ENCODE data around the gene PCNT.
A peak's percentile ranks its signal among the peaks of the same experiment; 100 is the strongest.
"Not testable (repeated sequence)": the region's sequence is repeated elsewhere in the genome, so short reads cannot be mapped to it uniquely, and the experiment has no call there.

PCNT gene

DNA sequence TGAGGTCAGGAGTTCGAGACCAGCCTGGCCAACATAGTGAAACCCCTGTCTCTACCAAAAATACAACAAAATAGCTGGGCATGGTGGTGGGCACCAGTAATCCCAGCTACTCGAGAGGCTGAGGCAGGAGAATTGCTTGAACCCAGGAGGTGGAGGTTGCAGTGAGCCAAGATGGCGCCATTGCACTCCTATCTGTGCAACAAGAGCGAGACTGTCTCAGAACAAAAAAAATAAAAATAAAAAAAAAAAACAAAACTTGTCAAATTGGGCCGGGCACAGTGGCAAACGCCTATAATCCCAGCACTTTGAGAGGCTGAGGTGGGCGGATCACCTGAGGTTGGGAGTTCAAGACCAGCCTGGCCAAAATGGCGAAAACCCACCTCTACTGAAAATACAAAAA, 13.7 kb upstream of the PCNT start:
- not testable (repeated sequence) for DNase-seq

DNA sequence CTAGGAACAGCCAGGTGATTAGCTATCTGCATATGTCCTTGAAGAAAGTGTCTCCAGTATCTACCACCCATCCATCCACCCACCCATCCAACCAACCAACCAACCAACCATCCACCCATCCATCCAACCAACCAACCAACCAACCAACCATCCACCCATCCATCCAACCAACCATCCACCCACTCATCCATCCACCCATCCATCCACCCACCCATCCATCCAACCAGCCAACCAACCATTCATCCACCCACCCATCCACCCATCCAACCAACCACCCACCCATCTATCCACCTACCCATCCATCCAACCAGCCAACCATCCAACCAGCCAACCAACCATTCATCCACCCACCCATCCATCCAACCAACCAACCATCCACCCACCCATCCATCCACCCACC, 12.4 kb upstream of the PCNT start:
- no peak for DNase-seq

DNA sequence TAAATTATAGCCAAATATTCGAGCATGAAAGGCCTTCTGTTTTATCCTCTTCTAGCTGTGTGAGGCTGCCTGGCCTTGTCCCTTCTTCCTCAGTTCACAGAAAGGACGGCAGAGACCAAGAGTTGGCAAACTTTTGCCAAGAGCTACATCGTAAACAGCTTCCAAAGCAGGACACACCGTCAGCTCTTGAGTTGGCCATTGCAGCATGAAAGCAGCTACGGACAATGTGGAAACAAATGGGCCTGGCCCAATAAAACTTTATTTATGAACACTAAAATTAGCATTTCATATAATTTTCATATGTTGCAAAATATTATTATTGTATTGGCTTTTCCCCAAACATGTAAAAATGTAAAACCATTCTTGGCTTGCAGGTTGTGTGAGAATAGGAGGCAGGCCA, 11.0 kb upstream of the PCNT start:
- DNase-seq, result no peak

DNA sequence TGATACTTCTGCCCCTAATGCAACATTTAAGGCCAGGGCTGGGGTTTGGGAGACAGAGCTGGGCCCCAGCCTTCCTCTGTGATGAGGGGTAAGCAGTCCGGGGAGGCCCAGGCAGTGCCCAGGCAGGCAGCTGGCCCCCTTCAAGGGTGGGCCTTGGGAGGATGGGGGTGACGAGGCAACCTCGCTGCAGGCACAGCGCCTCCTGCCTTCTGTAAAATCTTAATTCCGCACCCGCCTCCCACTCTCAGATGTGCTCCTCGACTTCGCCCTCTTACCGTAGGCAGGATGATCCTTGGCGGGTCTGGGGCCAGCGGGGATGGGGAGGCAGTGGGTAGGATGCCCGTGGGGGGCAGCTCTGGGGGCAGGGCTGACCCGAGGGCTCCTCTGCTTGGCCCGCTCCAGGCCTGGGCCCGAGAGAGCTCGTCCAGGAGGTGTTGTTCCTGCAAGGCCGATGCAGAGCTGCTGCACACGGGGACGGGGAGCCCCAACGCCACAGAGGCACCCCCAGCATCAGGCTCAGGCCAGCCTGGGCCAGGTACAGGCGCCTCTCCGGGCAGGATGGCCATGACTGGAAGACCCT, 9.4 kb upstream of the PCNT start:
- DNase-seq, result no peak

DNA sequence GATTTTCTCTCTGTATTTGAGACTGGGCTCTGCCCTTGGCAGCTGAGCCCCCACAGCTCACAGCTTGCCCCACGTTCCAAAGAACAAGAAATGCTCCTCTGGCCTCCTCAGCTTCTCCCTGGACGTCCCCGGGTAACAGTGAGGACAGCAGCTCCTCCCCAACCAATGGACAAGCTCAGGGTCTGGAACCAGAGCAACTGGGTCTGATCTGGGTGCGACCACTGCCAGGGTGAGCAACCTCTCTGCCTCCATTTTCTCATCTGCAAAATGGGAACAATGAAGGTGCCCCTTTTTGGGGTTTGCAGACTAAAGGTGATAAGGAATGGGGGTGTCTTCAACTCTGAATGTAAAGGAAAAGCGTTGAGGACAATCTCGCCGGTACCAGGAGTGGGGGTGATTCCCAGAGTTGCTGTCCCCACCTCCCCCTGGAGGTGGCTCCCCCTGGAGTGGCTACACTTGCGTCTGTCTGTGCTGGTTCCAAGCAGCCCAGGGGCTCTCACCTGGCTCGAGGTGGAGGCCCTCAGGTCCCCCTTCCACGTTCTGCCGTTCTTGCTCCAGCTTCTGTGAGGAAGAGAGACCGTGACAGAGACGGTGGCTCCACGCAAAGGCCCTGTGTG, 7.1 kb upstream of the PCNT start:
- no peak for DNase-seq

DNA sequence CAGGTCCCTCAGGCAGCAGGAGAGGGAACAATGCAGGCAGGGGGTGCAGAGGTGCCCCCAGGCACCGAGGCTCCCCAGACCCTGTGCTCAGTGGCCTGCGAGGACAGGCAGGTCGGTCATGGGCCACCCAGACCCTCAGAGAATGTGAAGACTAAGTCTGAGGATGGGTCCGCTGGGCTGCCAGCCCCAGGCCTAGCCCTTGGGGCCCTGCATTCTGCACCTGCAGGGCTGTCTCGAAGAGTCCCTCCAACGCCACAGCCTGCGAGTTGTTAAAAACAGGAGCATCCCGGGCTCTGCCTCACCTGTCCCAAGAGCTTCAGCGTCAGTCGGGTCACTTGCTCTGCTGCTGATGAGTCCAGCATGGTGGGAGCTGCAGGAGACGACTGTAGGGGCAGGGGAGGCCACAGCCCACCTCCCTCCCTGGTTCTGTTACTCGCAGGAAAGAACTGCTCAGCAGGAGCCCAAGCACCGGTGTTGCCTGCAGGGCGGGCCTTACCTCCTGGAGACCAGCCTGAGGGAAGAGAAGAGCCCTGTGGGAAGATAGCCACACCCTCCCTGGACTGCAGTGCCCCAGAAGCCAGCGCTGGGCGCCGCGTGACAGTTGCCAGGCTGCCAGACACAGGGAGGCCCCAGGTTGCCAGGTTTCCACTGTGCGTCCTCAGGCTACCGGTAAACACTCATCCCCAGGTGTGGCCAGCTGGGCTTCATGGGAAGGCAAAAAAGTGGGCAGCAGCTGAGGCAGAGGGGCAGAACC, 6.1 kb upstream of the PCNT start:
- DNase-seq, result no peak

DNA sequence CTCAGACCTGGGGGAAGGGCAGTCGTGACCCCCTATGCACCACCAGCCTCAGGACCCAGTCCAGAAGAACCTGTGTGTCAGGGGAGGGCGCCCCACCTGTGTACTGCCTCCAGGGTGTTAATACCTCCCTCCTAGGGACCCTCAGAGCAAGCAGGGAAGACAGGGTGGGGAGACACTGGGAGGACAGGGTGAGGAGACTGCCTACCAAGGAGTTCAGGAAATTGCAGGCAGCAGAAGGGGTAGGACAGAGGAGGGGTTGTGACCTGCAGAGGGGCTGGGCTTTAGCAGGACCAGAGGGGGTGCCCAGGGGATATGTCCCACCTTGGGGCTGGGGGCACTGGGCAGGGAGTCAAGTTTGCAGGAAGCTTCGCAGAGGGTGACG, 5.5 kb upstream of the PCNT start:
- no peak for DNase-seq

DNA sequence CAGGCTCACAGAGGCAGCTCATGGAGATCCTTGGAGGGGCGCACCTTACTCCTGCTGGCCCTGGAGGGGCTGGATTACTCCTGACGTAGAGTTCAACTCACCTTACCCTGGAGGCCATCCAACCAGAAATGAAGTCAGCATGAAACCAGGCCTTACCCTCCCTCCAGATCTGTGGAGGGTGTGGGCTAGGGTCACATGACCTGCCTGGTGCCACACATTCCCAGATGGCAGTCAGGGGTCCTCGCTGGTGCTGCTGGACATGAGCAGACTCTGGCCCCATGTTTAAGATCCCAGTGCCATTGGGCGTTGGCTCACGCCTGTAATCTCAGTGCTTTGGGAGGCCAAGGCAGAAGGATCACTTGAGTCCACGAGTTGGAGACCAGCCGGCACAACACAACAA, 4.8 kb upstream of the PCNT start:
- DNase-seq, result no peak

DNA sequence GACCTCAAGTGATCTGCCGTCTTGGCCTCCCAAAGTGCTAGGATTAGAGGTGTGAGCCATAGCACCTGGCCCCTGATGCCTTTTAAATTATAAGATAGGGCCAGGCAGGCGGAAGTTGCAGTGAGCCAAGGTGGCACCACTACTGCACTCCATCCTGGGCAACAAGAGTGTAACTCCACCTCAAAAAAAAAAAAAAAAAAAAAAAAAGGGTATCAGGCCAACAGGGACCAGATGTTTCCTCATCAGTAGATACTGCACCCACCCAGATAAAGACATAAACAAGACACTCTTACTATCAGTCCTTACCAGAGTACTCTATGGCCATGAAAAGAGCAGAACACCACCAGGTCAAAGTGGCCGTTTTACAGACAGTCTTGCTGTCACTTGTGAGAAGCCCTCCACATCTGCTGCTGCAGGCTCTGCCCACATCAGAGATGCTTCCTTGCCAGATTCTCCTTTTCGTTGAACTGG, 3.6 kb upstream of the PCNT start:
- DNase-seq, result no peak

DNA sequence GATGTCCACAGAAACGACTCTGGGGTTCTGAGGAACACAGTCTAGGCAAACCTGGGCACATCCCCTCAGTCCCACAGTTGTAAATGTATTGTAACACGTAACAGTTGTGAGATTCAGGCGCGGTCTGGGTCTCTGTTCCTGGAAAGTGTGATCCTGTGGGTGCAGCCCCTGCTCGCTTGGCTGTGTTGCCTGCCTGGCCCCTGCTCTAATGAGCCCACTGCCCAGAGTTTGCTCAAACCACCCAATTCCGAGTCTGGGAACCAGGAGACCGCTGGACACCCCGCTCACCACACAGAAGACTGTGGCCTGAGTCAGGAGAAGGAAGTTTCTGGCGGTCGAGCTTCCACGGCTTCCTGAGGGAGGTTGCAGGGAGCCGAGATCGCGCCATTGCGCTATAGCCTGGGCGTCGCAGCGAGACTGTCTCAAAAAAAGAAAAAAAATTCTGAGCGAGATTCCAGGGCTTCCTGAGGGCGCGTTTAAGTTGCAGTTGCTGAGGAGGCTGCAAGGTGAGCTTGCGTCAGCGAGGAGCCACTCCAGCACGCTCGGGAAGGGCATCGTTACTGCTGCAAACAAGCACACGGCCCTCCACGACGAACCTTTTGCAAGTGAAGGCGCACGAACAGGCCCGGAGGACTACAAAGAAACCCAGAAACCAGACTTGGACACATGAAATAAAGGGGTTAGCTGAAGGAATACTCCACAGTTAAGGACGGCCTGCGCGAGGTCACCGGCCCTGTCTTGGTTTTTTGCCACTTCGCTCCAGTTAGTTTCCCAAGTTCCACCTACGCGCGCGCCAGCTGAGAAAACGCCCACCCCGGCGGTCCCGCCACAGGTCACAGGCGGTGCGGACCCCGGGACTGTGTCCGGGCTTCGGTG, 1.4 kb upstream of the PCNT start:
- DNase-seq, result no peak

DNA sequence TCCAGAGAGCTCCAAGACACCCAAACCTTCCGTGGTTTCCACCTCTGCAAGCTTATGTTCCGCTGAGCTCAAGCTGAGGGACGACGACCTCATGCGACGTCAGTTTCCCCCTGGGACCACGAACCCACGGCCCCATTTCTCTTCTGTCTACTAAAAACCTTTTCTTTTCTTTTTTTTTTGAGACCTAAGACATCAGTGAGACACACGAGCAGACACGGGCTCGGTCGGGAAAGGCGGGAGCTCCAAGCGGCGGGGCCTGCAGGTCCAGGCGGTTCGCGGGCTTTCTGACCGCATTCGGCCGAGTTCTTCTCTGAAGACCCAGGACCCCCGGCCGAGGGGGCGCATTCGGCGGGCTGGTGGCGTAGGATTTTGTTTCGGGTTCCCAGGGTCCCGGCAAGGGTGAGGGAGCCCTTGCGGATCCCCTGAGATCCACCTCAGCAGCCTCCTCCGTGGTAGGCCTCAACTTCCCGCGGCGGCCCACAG, 688 bp upstream of the PCNT start:
- no peak for DNase-seq

DNA sequence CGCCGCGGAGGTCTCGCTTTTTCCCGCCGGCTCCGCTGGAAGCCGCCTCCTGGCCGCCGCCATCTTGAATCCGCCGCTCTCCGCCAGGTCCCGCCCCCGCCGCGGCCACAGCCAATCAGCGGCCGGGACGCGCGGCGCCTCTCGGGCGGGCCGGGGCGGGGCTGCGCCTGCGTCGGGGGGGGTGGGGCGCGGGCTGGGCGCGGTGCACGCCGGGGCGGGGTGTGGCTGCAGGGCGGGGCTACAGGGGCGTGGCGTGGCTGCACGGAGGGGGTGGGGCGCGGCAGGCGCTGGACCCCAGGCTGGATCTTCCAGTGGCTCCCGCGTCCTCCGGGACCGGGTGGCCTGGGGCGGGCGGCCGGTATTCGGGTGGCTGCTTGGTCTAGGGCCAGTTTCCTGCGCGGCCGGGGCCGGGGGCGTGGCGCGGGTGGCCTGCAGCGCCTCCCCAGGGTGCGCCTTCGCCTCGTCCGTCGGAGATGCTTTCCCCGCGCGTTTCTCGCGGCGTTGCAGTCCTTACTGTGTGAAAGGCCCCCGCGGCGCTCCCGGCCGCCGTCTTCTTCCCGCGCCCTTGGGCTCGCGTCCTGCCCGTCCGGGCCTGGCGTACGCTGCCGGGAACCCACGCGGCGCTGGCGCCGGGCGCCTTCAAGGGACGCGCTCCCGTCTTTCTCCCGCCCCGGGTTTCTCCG, 575 bp downstream of the PCNT start:
- peak; percentile 81 for DNase-seq

DNA sequence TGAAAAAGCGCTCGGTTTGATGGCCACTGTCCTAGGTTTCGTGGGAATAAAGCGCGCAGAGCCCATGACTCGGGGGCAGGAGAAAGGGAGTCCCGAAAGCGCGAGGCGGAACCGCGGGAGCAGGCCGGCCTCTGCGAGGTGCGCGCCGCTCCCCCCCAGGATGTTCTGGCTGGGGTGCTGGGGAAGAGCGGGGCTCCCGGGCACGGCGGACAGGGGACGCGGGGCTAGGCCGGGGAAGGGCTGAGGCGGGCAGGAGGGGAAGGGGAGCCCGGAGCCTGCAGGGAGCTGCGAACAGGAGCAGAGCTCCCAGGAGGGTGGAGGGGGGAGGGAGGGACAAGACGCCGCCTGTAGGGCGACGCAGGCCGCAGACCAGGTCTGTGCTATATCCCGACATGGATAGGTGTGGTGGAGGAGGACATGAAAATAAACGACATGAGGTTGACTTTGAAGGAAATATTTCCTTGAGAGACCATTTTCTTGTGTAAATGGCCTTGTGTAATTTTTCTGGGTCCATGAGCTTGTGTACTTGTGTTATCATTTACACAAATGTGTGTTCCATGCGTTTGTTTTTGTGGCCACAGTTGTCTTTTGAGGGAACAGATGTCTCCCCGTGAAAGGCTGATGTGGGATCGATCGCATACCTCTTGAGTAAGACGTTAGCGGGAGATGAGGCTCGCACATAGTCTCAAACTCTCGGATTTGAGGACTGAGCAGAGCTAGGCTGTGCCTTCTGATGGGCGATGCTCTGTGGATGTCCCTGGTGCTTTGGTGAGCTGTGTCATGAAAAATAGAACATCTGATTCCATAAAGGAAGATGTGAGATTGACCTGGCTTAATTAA, 1.3 kb downstream of the PCNT start:
- DNase-seq, result peak; percentile 23

DNA sequence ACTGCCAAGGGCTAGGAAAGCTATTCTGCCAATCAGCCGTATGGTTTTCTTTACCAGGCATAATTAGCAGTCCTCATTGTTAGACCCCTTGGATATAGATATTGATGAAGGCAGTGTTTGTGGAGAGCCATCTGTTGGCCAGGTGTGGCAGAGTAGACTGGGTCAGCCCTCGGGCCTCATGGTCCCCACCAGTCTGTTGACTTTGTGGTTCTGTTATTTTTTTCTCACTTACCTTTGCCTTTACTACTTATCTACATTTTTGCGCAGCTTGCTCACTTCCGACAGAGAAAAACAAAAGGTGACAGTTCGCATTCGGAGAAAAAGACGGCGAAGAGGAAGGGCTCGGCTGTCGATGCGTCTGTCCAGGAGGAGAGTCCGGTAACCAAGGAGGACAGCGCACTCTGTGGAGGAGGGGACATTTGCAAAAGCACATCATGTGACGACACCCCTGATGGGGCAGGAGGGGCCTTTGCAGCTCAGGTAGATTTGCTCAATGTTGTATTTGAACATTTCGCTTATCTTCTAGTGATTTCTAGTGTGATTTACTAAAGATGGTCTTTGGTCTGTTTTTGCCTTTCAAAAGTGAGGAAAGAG, 2.3 kb downstream of the PCNT start:
- no peak for DNase-seq

DNA sequence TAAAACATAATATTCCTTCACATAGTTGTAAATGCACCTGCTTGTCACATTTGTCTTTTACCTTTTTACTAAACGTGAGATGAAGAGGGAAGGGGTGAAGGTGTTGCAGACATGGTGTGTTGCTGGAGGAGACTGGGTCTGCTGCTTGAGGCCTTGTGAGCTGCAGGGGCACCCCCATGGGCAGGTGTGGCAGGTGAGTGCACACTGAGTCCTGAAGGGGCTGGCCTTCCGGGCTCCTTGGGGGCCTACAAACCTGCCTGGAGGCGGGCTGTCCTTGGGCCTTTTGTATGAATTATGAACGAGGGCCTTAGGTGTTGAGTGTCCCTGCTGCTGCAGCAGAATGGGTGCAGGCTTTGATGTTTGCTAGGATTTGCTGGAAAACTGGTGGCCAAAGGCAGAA, 3.8 kb downstream of the PCNT start:
- DNase-seq, result no peak

DNA sequence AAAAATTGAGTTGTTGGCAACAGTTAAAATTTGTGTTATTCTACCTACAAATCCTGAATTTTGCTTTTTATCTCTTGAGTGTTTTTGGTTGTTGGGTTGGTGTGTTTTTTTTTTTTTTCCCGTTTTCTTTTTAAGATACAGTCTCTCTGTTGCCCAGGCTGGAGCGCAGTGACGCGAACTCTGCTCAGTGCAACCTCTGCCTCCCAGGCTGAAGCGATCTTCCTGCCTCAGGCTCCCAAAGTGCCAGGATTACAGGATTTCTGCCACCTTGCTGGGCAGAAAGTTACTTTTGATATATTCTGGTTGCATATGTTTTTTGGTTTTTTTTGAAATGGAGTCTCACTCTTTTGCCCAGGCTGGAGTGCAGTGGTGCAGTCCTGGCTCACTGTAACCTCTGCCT, 4.2 kb downstream of the PCNT start:
- no peak for DNase-seq

DNA sequence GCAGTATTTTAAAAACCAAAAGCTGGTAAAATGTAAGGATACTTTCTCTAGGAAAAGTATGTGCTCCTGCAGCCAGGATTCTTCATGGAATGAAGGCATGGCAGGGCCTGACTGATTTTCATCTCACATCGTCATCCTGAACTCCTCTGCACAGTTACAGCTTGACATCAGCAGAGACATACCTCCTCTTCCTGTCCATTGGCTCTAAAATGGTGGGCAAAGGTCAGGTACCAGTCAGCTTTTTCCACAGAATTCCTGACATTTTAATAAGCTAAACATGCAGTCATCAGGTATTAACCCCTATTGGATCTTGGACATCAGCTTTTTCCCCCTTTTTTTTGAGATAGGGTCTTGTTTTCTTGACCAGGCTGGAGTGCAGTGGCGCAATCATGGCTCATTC, 5.8 kb downstream of the PCNT start:
- DNase-seq, result no peak

DNA sequence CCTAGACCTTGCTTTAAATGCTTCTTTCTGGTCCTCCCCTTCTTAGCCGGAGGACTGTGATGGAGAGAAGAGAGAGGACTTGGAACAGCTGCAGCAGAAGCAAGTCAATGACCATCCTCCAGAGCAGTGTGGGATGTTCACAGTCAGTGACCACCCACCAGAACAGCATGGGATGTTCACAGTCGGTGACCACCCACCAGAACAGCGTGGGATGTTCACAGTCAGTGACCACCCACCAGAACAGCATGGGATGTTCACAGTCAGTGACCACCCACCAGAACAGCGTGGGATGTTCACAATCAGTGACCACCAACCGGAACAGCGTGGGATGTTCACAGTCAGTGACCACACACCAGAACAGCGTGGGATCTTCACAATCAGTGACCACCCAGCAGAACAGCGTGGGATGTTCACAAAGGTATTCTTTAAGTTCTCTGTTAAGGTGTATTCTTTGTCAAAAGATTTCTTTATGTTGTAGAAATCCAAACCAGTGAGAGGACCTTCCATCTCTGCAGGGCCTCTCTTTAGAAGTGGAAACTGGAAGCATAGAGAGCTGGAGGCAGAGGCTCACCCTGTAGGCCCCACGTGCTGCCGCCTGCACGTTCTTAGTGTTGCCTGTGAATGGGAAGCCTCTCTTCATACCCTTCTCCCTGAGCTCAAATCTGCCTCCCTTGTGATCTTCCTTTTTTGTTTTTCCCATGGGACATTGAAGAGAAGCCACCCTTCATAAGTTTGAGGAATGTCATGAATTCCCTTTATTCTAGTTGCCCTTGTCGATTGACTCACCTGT, 10.6 kb downstream of the PCNT start:
- DNase-seq, result no peak

DNA sequence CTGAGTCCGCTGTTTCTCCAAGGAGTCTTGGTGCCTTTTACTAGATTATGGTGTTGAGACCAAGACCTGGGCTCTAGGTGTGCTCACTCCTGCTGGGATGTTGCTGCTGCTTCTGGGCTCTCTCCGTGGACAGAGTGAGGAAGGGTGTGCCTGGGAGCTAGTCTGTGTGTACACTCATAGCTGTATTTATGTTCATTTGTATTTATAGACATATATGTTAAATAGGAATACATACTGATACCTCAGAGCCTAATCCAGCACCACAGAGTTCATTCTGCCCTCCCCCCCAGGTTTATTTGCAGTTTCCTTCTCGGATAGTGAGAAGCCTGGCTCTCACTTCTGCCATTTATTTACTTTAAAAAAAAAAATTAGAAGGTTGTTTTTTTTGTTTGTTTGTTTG, 12.6 kb downstream of the PCNT start:
- no peak for DNase-seq

DNA sequence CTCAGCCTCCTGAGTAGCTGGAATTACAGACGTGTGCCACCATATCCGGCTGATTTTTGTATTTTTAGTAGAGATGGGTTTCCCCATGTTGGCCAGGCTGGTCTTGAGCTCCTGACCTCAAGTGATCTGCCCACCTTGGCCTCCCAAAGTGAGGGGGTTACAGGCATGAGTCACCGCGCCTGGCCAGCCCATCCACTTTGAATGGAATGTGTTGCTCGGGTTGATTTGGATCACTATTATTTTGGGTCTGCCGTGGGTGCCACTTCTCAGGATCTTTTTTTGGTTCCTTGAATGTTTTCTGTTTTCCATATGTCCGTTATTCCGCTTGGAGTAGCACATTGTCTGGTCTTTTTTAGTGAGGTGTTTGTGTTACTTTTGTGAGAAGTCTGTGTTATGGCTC, 17.0 kb downstream of the PCNT start:
- DNase-seq, result no peak
